GM12878 (cell line): ENCODE data around the gene COPZ1. TPM values are rescaled to one million over a fixed set of nuclear protein-coding genes. Genes with fewer than 3 reads are reported as not detected.
A peak's percentile ranks its signal among the peaks of the same experiment; 100 is the strongest.

ENCODE experiments used
- CHD1 ChIP-seq: IDR thresholded peaks from 2 replicates; pipeline ENCODE4 v1.6.1; 2012; ENCODE audit warnings: low read depth, low read length, improper control_type of control experiment
- ESRRA ChIP-seq: IDR thresholded peaks from 2 replicates; pipeline ENCODE4 v1.6.1; 2012; ENCODE audit warnings: mild to moderate bottlenecking, low read length, improper control_type of control experiment
- FOXM1 ChIP-seq: IDR thresholded peaks from 2 replicates; pipeline ENCODE4 v1.6.1; 2012; ENCODE audit warnings: low read depth, mild to moderate bottlenecking, inconsistent platforms, low read length, moderate library complexity
- HCFC1 ChIP-seq: fragments of 150-350 bp; IDR thresholded peaks from 2 replicates; pipeline ENCODE4 v1.6.1; 2014; ENCODE audit warnings: low read length
- HSF1 ChIP-seq: fragments of 150-350 bp; IDR thresholded peaks from 2 replicates; pipeline ENCODE4 v1.6.1; 2014; ENCODE audit warnings: mild to moderate bottlenecking, low read depth, low read length
- IKZF2 ChIP-seq, 2 experiments: fragments of 450-650 bp; IDR thresholded peaks; 2 replicates each; pipeline ENCODE4 v1.6.1; 2017; ENCODE audit warnings: mild to moderate bottlenecking in 2 of 2, moderate library complexity in 2 of 2
- KLF5 ChIP-seq: fragments of 450-650 bp; IDR thresholded peaks from 2 replicates; pipeline ENCODE4 v1.6.1; 2014; ENCODE audit warnings: mild to moderate bottlenecking; ENCODE audit not compliant: partially characterized antibody
- MLLT1 ChIP-seq: fragments of 450-650 bp; IDR thresholded peaks from 2 replicates; pipeline ENCODE4 v1.6.1; 2016; ENCODE audit warnings: mild to moderate bottlenecking
- MXI1 ChIP-seq: fragments of 150-350 bp; IDR thresholded peaks from 2 replicates; pipeline ENCODE4 v1.6.1; 2011; ENCODE audit warnings: low read depth, mild to moderate bottlenecking, inconsistent platforms, low read length, improper control_type of control experiment
- MYB ChIP-seq: fragments of 150-350 bp; IDR thresholded peaks from 2 replicates; pipeline ENCODE4 v1.6.1; 2014; ENCODE audit warnings: mild to moderate bottlenecking, low read depth, low read length, borderline replicate concordance
- MYC ChIP-seq: IDR thresholded peaks from 2 replicates; pipeline ENCODE4 v1.6.1; 2011; ENCODE audit warnings: mild to moderate bottlenecking, low read length, moderate library complexity, inconsistent platforms; ENCODE audit not compliant: insufficient read depth, insufficient replicate concordance, insufficient read length, severe bottlenecking
- POLR2A ChIP-seq: IDR thresholded peaks from 2 replicates; pipeline ENCODE4 v1.6.1; 2011; ENCODE audit warnings: low read depth, mild to moderate bottlenecking, low read length
- POLR2AphosphoS2 ChIP-seq: IDR thresholded peaks from 2 replicates; pipeline ENCODE4 v1.6.1; 2011; ENCODE audit warnings: low read depth, mild to moderate bottlenecking, low read length, improper control_type of control experiment, moderate library complexity
- POLR2AphosphoS5 ChIP-seq: IDR thresholded peaks from 2 replicates; pipeline ENCODE4 v1.6.1; 2011; ENCODE audit warnings: mild to moderate bottlenecking, low read length, inconsistent platforms
- PRDM15 ChIP-seq: fragments of 450-650 bp; formaldehyde crosslinking; IDR thresholded peaks from 2 replicates; pipeline ENCODE4 v1.4.0; 2020; ENCODE audit warnings: mild to moderate bottlenecking, moderate library complexity
- SKIL ChIP-seq: fragments of 450-650 bp; IDR thresholded peaks from 2 replicates; pipeline ENCODE4 v1.6.1; 2017; ENCODE audit warnings: mild to moderate bottlenecking, low read depth, inconsistent platforms; ENCODE audit not compliant: poor library complexity, severe bottlenecking
- SMC3 ChIP-seq: IDR thresholded peaks from 2 replicates; pipeline ENCODE4 v1.6.1; 2011; ENCODE audit warnings: low read length, improper control_type of control experiment, borderline replicate concordance
- ZNF24 ChIP-seq: fragments of 450-650 bp; IDR thresholded peaks from 2 replicates; pipeline ENCODE4 v1.6.1; 2017; ENCODE audit warnings: antibody characterized with exemption, mild to moderate bottlenecking
- ZNF622 ChIP-seq: fragments of 450-650 bp; IDR thresholded peaks from 2 replicates; pipeline ENCODE4 v1.6.1; 2017; ENCODE audit warnings: mild to moderate bottlenecking, inconsistent platforms
- ZSCAN29 ChIP-seq: fragments of 450-650 bp; IDR thresholded peaks from 2 replicates; pipeline ENCODE4 v1.6.1; 2017; ENCODE audit warnings: mild to moderate bottlenecking, moderate library complexity
- polyA plus RNA-seq, 11 experiments: library from polyadenylated mRNA; depleted of rRNA in 4 of 11; unstranded in 6 of 11; stranded (reverse) in 5 of 11; fragments of >200 nt; fragmentation: Nextera tagmentation in 4 of 11; fragmentation: Illumina TruSeq in 1 of 11; extraction: Ambion mirVana in 4 of 11; extraction: Trizol in 1 of 11; gene quantifications; 1 replicate in 1 of 11; 2 replicates in 10 of 11; pipeline versions ENCODE4 v1.2.1 to v1.2.3, GENCODE V29; 2011 to 2016; ENCODE audit warnings: inconsistent platforms in 2 of 11, missing spikeins in 2 of 11, low read depth in 1 of 11
- total RNA-seq, 4 experiments: library from RNA; depleted of rRNA in 3 of 4; stranded (reverse); fragments of >200 nt in 3 of 4; fragmentation: Illumina TruSeq in 1 of 4; extraction: Trizol in 1 of 4; gene quantifications; 2 replicates each; pipeline versions ENCODE4 v1.2.1 to v1.2.3, GENCODE V29; 2013 to 2021
- TF ChIP-seq, protein P1 (sequence below): IDR thresholded peaks from 2 replicates; pipeline ENCODE4 v1.6.1; 2012; ENCODE audit warnings: low read depth, low read length, improper control_type of control experiment

Gene COPZ1
- total and polyA plus RNA-seq, 10 of the 15 experiments (the other 5 are each of a cell fraction or from before 2014, with no cell fraction given), result 112 to 378 (median 184) TPM

DNA sequence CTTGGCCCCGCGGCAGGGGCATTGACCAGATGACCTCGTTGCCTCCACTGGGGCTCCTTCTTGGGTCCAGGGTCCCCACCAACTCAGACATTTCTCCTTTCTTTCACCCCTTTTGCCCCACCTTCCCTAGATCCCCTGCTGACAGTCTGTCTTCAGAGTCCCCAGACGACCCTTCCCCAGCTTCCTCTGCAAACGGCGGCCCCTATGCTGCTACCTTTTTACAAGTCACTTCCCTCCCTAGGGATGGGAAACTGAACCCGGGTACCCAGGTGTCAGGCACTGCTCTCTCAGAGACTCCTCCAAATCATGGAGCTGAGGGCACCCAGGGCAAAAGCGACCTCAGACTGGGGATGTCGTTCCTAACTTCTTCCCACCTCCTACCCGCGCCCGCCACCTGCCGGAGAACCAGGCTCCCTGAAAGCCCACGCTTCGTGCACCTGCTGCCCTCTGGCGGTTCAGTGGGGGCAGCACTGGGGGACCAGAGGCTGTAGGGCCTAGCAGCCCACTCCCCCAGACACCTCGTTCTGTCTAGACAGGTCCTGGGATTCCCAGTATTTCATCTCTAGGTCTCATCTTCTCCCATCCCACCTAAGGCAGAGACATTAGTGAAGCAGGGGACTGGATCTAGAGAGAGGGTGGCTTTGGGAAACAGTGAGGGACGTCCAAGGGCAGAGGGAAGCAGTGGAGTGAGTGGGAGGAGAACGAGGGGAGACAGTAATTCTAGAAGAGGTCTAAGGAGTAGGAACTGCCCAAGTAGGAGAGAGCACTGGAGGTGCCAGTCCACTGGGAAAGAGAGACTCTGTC is 54.7 kb downstream of the COPZ1 start (continued):
- TF ChIP-seq SKIL (no peak), HSF1 (no peak), MYB (no peak), PRDM15 (CRISPR knock-in tag) (no peak), MYC (no peak), FOXM1 (no peak), IKZF2 (IDR thresholded peaks at IDR 0.05) (0 out of 4 replicates have a peak, but pooled peaks of 1 of the 2 experiments have one; percentile 31), ZSCAN29 (no peak), CHD1 (no peak), POLR2AphosphoS5 (no peak), ZNF622 (no peak), MXI1 (no peak), KLF5 (no peak), ESRRA (0 out of 2 replicates have a peak, but pooled peaks have one; percentile 56), POLR2AphosphoS2 (no peak), MLLT1 (no peak), HCFC1 (no peak), SMC3 (peak; percentile 87), ZNF24 (no peak), POLR2A (no peak)
- TF ChIP-seq, protein P1, sequence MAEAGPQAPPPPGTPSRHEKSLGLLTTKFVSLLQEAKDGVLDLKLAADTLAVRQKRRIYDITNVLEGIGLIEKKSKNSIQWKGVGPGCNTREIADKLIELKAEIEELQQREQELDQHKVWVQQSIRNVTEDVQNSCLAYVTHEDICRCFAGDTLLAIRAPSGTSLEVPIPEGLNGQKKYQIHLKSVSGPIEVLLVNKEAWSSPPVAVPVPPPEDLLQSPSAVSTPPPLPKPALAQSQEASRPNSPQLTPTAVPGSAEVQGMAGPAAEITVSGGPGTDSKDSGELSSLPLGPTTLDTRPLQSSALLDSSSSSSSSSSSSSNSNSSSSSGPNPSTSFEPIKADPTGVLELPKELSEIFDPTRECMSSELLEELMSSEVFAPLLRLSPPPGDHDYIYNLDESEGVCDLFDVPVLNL, result no peak
